ENCODE data around the gene SH3D19.
"Not testable (repeated sequence)": the region's sequence is repeated elsewhere in the genome, so short reads cannot be mapped to it uniquely, and the experiment has no call there.

Gene SH3D19

GRCh38 chr4:151235373-151235772 is 90.0 kb downstream of the SH3D19 start:
- WGBS (ENCODE audit: insufficient coverage) = no CpG with 5 or more reads among the region's 1 CpG
- H3K27ac ChIP-seq (ENCODE audit: insufficient read depth in 1 of 2, low read depth in 1 of 2, low read length in 2 of 2, poor library complexity in 1 of 2, severe bottlenecking in 2 of 2); H3K27me3 ChIP-seq (replicated peaks in 2 of 5; ENCODE audit: control insufficient read depth in 4 of 5, insufficient read depth in 5 of 5, low read length in 4 of 5); DNase-seq; H3K9me3 ChIP-seq (ENCODE audit: control extremely low read depth in 1 of 5, control insufficient read depth in 4 of 5, insufficient read depth in 2 of 5, low read depth in 1 of 5, low read length in 4 of 5); CTCF ChIA-PET; POLR2A ChIA-PET; H3K4me3 ChIP-seq (ENCODE audit: control insufficient read depth in 1 of 7, extremely low read depth in 1 of 7, insufficient read depth in 4 of 7, low read depth in 2 of 7, low read length in 6 of 7); H3K4me1 ChIP-seq (ENCODE audit: control extremely low read depth in 1 of 4, control insufficient read depth in 4 of 4, insufficient read depth in 4 of 4, low read length in 3 of 4); H3K36me3 ChIP-seq (ENCODE audit: control insufficient read depth in 4 of 4, insufficient read depth in 4 of 4, low read length in 3 of 4): not testable (repeated sequence)

GRCh38 chr4:151233600-151233999 is 91.8 kb downstream of the SH3D19 start:
- H3K27me3 ChIP-seq (replicated peaks in 2 of 5; ENCODE audit: control insufficient read depth in 4 of 5, insufficient read depth in 5 of 5, low read length in 4 of 5) = peaks cover 0 to 2% (median 0%) of the 10 kb centered on the region in 5 experiments

GRCh38 chr4:151231915-151232595 is 93.3 kb downstream of the SH3D19 start:
- WGBS (ENCODE audit: insufficient coverage) = 100% methylated on average over 6 of the region's 7 CpGs
- POLR2A ChIA-PET = no interaction called here
- Histone ChIP-seq H3K36me3 (ENCODE audit: control insufficient read depth in 4 of 4, insufficient read depth in 4 of 4, low read length in 3 of 4) (no peaks in the 10 kb centered on the region), H3K9me3 (ENCODE audit: control extremely low read depth in 1 of 5, control insufficient read depth in 4 of 5, insufficient read depth in 2 of 5, low read depth in 1 of 5, low read length in 4 of 5) (no peaks in the 10 kb centered on the region), H3K4me3 (ENCODE audit: control insufficient read depth in 1 of 7, extremely low read depth in 1 of 7, insufficient read depth in 4 of 7, low read depth in 2 of 7, low read length in 6 of 7) (no peak overlapping the region), H3K27ac (ENCODE audit: insufficient read depth in 1 of 2, low read depth in 1 of 2, low read length in 2 of 2, poor library complexity in 1 of 2, severe bottlenecking in 2 of 2) (no peak overlapping the region), H3K27me3 (replicated peaks in 2 of 5; ENCODE audit: control insufficient read depth in 4 of 5, insufficient read depth in 5 of 5, low read length in 4 of 5) (peaks cover 0 to 2% (median 0%) of the 10 kb centered on the region in 5 experiments), H3K4me1 (ENCODE audit: control extremely low read depth in 1 of 4, control insufficient read depth in 4 of 4, insufficient read depth in 4 of 4, low read length in 3 of 4) (no peaks in the 10 kb centered on the region)
- CTCF ChIA-PET = no interaction called here
- no peak for DNase-seq

More at GRCh38 chr4:151233600-151233999, 91.8 kb downstream of the SH3D19 start:
- no peaks in the 10 kb centered on the region for H3K36me3 ChIP-seq (ENCODE audit: control insufficient read depth in 4 of 4, insufficient read depth in 4 of 4, low read length in 3 of 4)
- WGBS (ENCODE audit: insufficient coverage) = 100% methylated on average over 5 of the region's 5 CpGs
- H3K4me1 ChIP-seq (ENCODE audit: control extremely low read depth in 1 of 4, control insufficient read depth in 4 of 4, insufficient read depth in 4 of 4, low read length in 3 of 4) = no peaks in the 10 kb centered on the region
- CTCF ChIA-PET = no interaction called here
- no peaks in the 10 kb centered on the region for H3K9me3 ChIP-seq (ENCODE audit: control extremely low read depth in 1 of 5, control insufficient read depth in 4 of 5, insufficient read depth in 2 of 5, low read depth in 1 of 5, low read length in 4 of 5)
- no peak for DNase-seq
- POLR2A ChIA-PET = no interaction called here
- no peak overlapping the region for H3K27ac ChIP-seq (ENCODE audit: insufficient read depth in 1 of 2, low read depth in 1 of 2, low read length in 2 of 2, poor library complexity in 1 of 2, severe bottlenecking in 2 of 2)
- no peak overlapping the region for H3K4me3 ChIP-seq (ENCODE audit: control insufficient read depth in 1 of 7, extremely low read depth in 1 of 7, insufficient read depth in 4 of 7, low read depth in 2 of 7, low read length in 6 of 7)

GRCh38 chr4:151228189-151229119 is 97.0 kb downstream of the SH3D19 start:
- Histone ChIP-seq H3K36me3 (ENCODE audit: control insufficient read depth in 4 of 4, insufficient read depth in 4 of 4, low read length in 3 of 4) (no peaks in the 10 kb centered on the region), H3K9me3 (ENCODE audit: control extremely low read depth in 1 of 5, control insufficient read depth in 4 of 5, insufficient read depth in 2 of 5, low read depth in 1 of 5, low read length in 4 of 5) (no peaks in the 10 kb centered on the region), H3K4me3 (ENCODE audit: control insufficient read depth in 1 of 7, extremely low read depth in 1 of 7, insufficient read depth in 4 of 7, low read depth in 2 of 7, low read length in 6 of 7) (no peak overlapping the region), H3K4me1 (ENCODE audit: control extremely low read depth in 1 of 4, control insufficient read depth in 4 of 4, insufficient read depth in 4 of 4, low read length in 3 of 4) (peaks cover 0 to 2% (median under 1%) of the 10 kb centered on the region in 4 experiments), H3K27ac (ENCODE audit: insufficient read depth in 1 of 2, low read depth in 1 of 2, low read length in 2 of 2, poor library complexity in 1 of 2, severe bottlenecking in 2 of 2) (no peak overlapping the region), H3K27me3 (replicated peaks in 2 of 5; ENCODE audit: control insufficient read depth in 4 of 5, insufficient read depth in 5 of 5, low read length in 4 of 5) (peaks cover 0 to 2% (median 0%) of the 10 kb centered on the region in 5 experiments)
- WGBS (ENCODE audit: insufficient coverage) = 100% methylated on average over 1 of the region's 6 CpGs
- no peak for DNase-seq
- POLR2A ChIA-PET = no interaction called here
- CTCF ChIA-PET = no interaction called here

GRCh38 chr4:151227731-151228130 is 97.7 kb downstream of the SH3D19 start:
- 65% methylated on average over 3 of the region's 3 CpGs for WGBS (ENCODE audit: insufficient coverage)
- ChIA-PET CTCF (no interaction called here), POLR2A (no interaction called here)
- no peaks in the 10 kb centered on the region for H3K9me3 ChIP-seq (ENCODE audit: control extremely low read depth in 1 of 5, control insufficient read depth in 4 of 5, insufficient read depth in 2 of 5, low read depth in 1 of 5, low read length in 4 of 5)
- H3K4me3 ChIP-seq (ENCODE audit: control insufficient read depth in 1 of 7, extremely low read depth in 1 of 7, insufficient read depth in 4 of 7, low read depth in 2 of 7, low read length in 6 of 7) = no peak overlapping the region
- DNase-seq = no peak
- H3K27me3 ChIP-seq (replicated peaks in 2 of 5; ENCODE audit: control insufficient read depth in 4 of 5, insufficient read depth in 5 of 5, low read length in 4 of 5) = peaks cover 0 to 2% (median 0%) of the 10 kb centered on the region in 5 experiments
- peaks cover 0 to 4% (median 2%) of the 10 kb centered on the region in 4 experiments for H3K4me1 ChIP-seq (ENCODE audit: control extremely low read depth in 1 of 4, control insufficient read depth in 4 of 4, insufficient read depth in 4 of 4, low read length in 3 of 4)
- no peaks in the 10 kb centered on the region for H3K36me3 ChIP-seq (ENCODE audit: control insufficient read depth in 4 of 4, insufficient read depth in 4 of 4, low read length in 3 of 4)
- H3K27ac ChIP-seq (ENCODE audit: insufficient read depth in 1 of 2, low read depth in 1 of 2, low read length in 2 of 2, poor library complexity in 1 of 2, severe bottlenecking in 2 of 2) = no peak overlapping the region

GRCh38 chr4:151227172-151227571 is 98.2 kb downstream of the SH3D19 start:
- Histone ChIP-seq H3K4me3 (ENCODE audit: control insufficient read depth in 1 of 7, extremely low read depth in 1 of 7, insufficient read depth in 4 of 7, low read depth in 2 of 7, low read length in 6 of 7) (no peak overlapping the region), H3K27ac (ENCODE audit: insufficient read depth in 1 of 2, low read depth in 1 of 2, low read length in 2 of 2, poor library complexity in 1 of 2, severe bottlenecking in 2 of 2) (no peak overlapping the region), H3K4me1 (ENCODE audit: control extremely low read depth in 1 of 4, control insufficient read depth in 4 of 4, insufficient read depth in 4 of 4, low read length in 3 of 4) (peaks cover 0 to 4% (median 2%) of the 10 kb centered on the region in 4 experiments), H3K27me3 (replicated peaks in 2 of 5; ENCODE audit: control insufficient read depth in 4 of 5, insufficient read depth in 5 of 5, low read length in 4 of 5) (peaks cover 0 to 2% (median 0%) of the 10 kb centered on the region in 5 experiments), H3K36me3 (ENCODE audit: control insufficient read depth in 4 of 4, insufficient read depth in 4 of 4, low read length in 3 of 4) (no peaks in the 10 kb centered on the region), H3K9me3 (ENCODE audit: control extremely low read depth in 1 of 5, control insufficient read depth in 4 of 5, insufficient read depth in 2 of 5, low read depth in 1 of 5, low read length in 4 of 5) (no peaks in the 10 kb centered on the region)
- POLR2A ChIA-PET = no interaction called here
- no peak for DNase-seq
- WGBS (ENCODE audit: insufficient coverage) = no CpG with 5 or more reads among the region's 1 CpG
- CTCF ChIA-PET = no interaction called here

Data from common myeloid progenitor, CD34-positive (primary cell).